Colonic mucosa (tissue), 4 donors: ENCODE results near the gene PI4K2B. TPM values are rescaled to one million over a fixed set of nuclear protein-coding genes. Genes with fewer than 3 reads are reported as not detected.
"Not testable (repeated sequence)": the region's sequence is repeated elsewhere in the genome, so short reads cannot be mapped to it uniquely, and the experiment has no call there.

Experiments
- DNase-seq: peaks from one replicate; pipeline ENCODE4 v3.0.0-alpha.2; 2020
- H3K27ac ChIP-seq: fragments of 200-600 bp; one replicate; pipeline ENCODE4 v1.8.0; 2021
- H3K27me3 ChIP-seq: fragments of 200-600 bp; one replicate; pipeline ENCODE4 v1.8.0; 2021
- H3K36me3 ChIP-seq: fragments of 200-600 bp; one replicate; pipeline ENCODE4 v1.8.0; 2021
- H3K4me1 ChIP-seq: fragments of 200-600 bp; one replicate; pipeline ENCODE4 v1.8.0; 2021; ENCODE audit warnings: mild to moderate bottlenecking
- H3K4me3 ChIP-seq: fragments of 200-600 bp; one replicate; pipeline ENCODE4 v1.8.0; 2021
- H3K9ac ChIP-seq, 2 donors: one replicate each; pipeline ENCODE4 v1.7.0; 2013; ENCODE audit warnings: control low read depth in 2 of 2, low read depth in 2 of 2, low read length in 2 of 2
- H3K9me3 ChIP-seq: fragments of 200-600 bp; one replicate; pipeline ENCODE4 v1.8.0; 2021
- CTCF ChIP-seq: fragments of 200-600 bp; IDR thresholded peaks from one replicate; pipeline ENCODE4 v1.8.0; 2022; ENCODE audit warnings: antibody characterized with exemption, mild to moderate bottlenecking
- intact Hi-C: fragments of 100-400 bp; cut with DNase I; formaldehyde crosslinking; loops from one replicate; pipeline ENCODE4 v1.14.1; 2022
- total RNA-seq, 2 donors: library from RNA; stranded (reverse); fragmentation: NEBNext Ultra II Directional in 1 of 2; extraction: Animal tissue kit (Norgen Biotek cat#: 25700) in 1 of 2; gene quantifications; one replicate each; pipeline ENCODE4 v1.2.1, GENCODE V29; 2021
- donor health status: healthy.
- donor health status: DM: no; HTN: no; CAD: no.
- donor health status: DM: no; HTN: no; CAD: no.

Gene PI4K2B
- total RNA-seq, 2 donors from 2014 or later, result 26.3 to 27.9 TPM

- intact Hi-C loops, result no loop called here
Measured at GRCh38 chr4:25245181-25245580, 11.3 kb downstream of the PI4K2B start.

GRCh38 chr4:25246680-25247611 is 13.1 kb downstream of the PI4K2B start:
- Histone ChIP-seq H3K9ac (no peak overlapping the region), H3K4me1 (no peaks in the 10 kb centered on the region), H3K27ac (no peak overlapping the region), H3K36me3 (no peaks in the 10 kb centered on the region), H3K27me3 (no peaks in the 10 kb centered on the region), H3K9me3 (no peaks in the 10 kb centered on the region), H3K4me3 (no peak overlapping the region)
- DNase-seq, result no peak
- intact Hi-C loops, result no loop called here
- no peak for TF ChIP-seq CTCF

More at GRCh38 chr4:25245181-25245580, 11.3 kb downstream of the PI4K2B start:
- Histone ChIP-seq H3K27ac (no peak overlapping the region), H3K27me3 (no peaks in the 10 kb centered on the region), H3K4me1 (no peaks in the 10 kb centered on the region), H3K9ac (no peak overlapping the region), H3K4me3 (no peak overlapping the region), H3K9me3 (no peaks in the 10 kb centered on the region), H3K36me3 (no peaks in the 10 kb centered on the region)
- no peak for TF ChIP-seq CTCF
- no peak for DNase-seq

- intact Hi-C loops, DNase-seq, H3K4me1 ChIP-seq, H3K27me3 ChIP-seq, H3K9me3 ChIP-seq, H3K36me3 ChIP-seq, H3K27ac ChIP-seq, H3K4me3 ChIP-seq, H3K9ac ChIP-seq: not testable (repeated sequence)
Measured at GRCh38 chr4:25248875-25249274, 15.0 kb downstream of the PI4K2B start.

GRCh38 chr4:25249494-25249893 is 15.7 kb downstream of the PI4K2B start:
- H3K9ac ChIP-seq, intact Hi-C loops, DNase-seq, H3K9me3 ChIP-seq, H3K4me3 ChIP-seq, H3K27ac ChIP-seq, H3K36me3 ChIP-seq, H3K27me3 ChIP-seq, H3K4me1 ChIP-seq: not testable (repeated sequence)

DNA sequence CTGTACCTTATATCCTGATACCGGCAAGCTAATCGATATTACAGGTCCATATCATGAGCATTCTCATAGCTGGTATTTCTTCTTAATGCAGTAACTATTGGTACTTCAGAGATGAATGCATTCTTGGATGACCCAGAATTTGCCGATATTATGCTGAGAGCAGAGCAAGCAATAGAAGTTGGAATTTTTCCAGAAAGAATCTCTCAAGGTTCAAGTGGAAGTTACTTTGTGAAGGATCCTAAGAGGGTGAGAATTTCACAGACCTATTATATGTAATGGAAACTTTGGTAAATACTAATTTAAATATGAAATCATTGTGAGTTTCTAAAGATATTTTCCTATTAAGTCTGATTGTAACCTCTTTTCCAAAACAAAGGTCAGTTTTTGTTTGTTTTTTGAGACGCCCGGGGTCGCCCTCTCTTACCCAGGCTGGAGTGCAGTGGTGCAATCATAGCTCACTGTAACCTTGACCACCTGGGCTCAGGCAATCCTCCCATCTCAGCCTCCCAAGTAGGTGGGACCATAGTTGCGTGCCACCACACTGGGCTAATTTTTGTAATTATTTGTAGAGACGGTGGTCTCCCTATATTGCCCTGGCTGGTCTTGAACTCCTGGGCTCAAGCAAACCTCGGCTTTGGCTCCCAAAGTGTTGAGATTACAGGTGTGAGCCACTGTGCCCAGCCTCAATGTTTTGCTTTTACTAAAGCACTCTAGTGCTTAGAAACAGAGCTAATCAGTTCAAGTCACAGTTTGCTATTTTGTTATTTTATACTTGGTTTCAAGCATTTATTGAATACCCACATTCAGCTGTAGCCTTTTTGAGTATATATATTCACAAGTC is 18.6 kb downstream of the PI4K2B start:
- no peak overlapping the region for H3K9ac ChIP-seq

More for the DNA sequence above, 18.6 kb downstream of the PI4K2B start:
- no peak for DNase-seq
- H3K27ac ChIP-seq, result no peak overlapping the region
- H3K4me3 ChIP-seq, result no peak overlapping the region
- no peak for TF ChIP-seq CTCF
- H3K4me1 ChIP-seq, result no peaks in the 10 kb centered on the region
- no peaks in the 10 kb centered on the region for H3K27me3 ChIP-seq
- no peaks in the 10 kb centered on the region for H3K9me3 ChIP-seq
- H3K36me3 ChIP-seq, result peaks cover 11% of the 10 kb centered on the region
- intact Hi-C loops, result no loop called here
